HG03139 (cell line): Measurements from ENCODE around the gene PDK1.
"Not testable (repeated sequence)": the region's sequence is repeated elsewhere in the genome, so short reads cannot be mapped to it uniquely, and the experiment has no call there.

ENCODE experiments used
- ATAC-seq: cut with Tn5 transposase; IDR thresholded peaks from one replicate; pipeline ENCODE4 v1.9.1; 2021; ENCODE audit not compliant: unreplicated experiment

The PDK1 gene

GRCh38 chr2:172592190-172592589, 36.3 kb downstream of the PDK1 start:
- not testable (repeated sequence) for ATAC-seq

- no peak for ATAC-seq
Measured at GRCh38 chr2:172596776-172597175, 40.9 kb downstream of the PDK1 start.

- ATAC-seq: no peak
Measured at GRCh38 chr2:172597176-172597842, 41.4 kb downstream of the PDK1 start.

- no peak for ATAC-seq
Measured at GRCh38 chr2:172599947-172600346, 44.1 kb downstream of the PDK1 start.

GRCh38 chr2:172600557-172601008, 44.7 kb downstream of the PDK1 start:
- ATAC-seq: no peak

- no peak for ATAC-seq
Measured at GRCh38 chr2:172606285-172606684, 50.4 kb downstream of the PDK1 start.

- no peak for ATAC-seq
Measured at GRCh38 chr2:172607379-172607928, 51.6 kb downstream of the PDK1 start.

- ATAC-seq: no peak
Measured at GRCh38 chr2:172609488-172609887, 53.6 kb downstream of the PDK1 start.

GRCh38 chr2:172612051-172612450, 56.2 kb downstream of the PDK1 start:
- no peak for ATAC-seq

GRCh38 chr2:172613040-172613439, 57.1 kb downstream of the PDK1 start:
- ATAC-seq: no peak

GRCh38 chr2:172613615-172614231, 57.8 kb downstream of the PDK1 start:
- no peak for ATAC-seq

GRCh38 chr2:172614932-172615331, 59.0 kb downstream of the PDK1 start:
- no peak for ATAC-seq

GRCh38 chr2:172615727-172616261, 59.9 kb downstream of the PDK1 start:
- ATAC-seq: no peak

- no peak for ATAC-seq
Measured at GRCh38 chr2:172617115-172617514, 61.2 kb downstream of the PDK1 start.

GRCh38 chr2:172623249-172623965, 67.5 kb downstream of the PDK1 start:
- no peak for ATAC-seq

GRCh38 chr2:172624996-172625395, 69.1 kb downstream of the PDK1 start:
- ATAC-seq: no peak

GRCh38 chr2:172627181-172627580, 71.3 kb downstream of the PDK1 start:
- no peak for ATAC-seq

GRCh38 chr2:172628085-172628484, 72.2 kb downstream of the PDK1 start:
- ATAC-seq: no peak

GRCh38 chr2:172629586-172629985, 73.7 kb downstream of the PDK1 start:
- ATAC-seq: no peak

- ATAC-seq: no peak
Measured at GRCh38 chr2:172630181-172630580, 74.3 kb downstream of the PDK1 start.

- ATAC-seq: no peak
Measured at GRCh38 chr2:172634477-172634876, 78.6 kb downstream of the PDK1 start.

- no peak for ATAC-seq
Measured at GRCh38 chr2:172635548-172635947, 79.7 kb downstream of the PDK1 start.
